HG03460 (cell line): Measurements from ENCODE around the gene BRCC3.

Experiments used
- ATAC-seq: cut with Tn5 transposase; IDR thresholded peaks from one replicate; pipeline ENCODE4 v1.9.1; 2021; ENCODE audit not compliant: unreplicated experiment

The BRCC3 gene

DNA sequence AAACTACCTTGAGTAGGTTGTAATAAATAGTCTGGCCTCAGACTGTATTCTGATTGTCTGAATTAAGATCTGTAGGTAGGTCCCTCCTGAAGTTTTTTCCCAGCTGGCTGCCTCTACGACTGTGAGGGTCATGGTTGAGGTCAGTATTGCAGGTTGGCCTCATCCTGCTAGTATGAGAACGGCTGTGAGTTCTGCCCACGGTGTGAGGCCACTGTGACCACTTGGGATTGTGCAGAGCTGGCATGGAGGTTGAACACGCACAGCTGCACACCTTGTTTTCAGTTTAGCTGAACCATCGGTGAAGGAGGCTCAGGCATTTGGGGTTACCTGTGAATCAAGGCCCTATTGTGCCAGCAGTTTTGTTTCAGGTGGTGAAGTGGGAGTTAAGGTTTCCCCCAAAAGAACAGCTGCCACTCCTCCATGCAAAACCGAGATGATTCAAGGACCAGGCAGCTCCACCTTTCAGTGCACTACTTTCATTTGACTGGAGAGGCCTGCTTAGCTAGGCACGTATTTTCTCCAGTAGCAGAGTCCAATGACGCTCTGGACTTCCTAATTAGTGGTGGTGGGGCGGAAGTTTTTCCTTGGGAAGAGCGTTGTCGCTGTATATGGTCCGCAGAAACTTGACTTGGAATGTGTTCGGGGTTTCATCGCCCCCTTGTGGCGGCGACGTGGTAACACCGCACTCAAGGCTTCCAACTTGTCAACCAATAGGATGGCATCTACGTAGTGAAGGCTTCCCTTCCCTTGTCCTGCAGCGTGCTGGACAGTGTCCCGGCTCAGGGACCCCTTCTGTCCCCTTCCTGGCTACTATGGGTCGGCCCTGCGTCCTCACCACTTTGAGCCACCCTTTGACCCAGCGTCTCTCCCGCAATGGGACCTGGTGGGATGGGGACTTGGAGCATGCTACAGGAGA is 14.2 kb upstream of the BRCC3 start:
- peak; percentile 69 for ATAC-seq

GRCh38 chrX:155061760-155062159 is 9.5 kb upstream of the BRCC3 start:
- ATAC-seq, result no peak

DNA sequence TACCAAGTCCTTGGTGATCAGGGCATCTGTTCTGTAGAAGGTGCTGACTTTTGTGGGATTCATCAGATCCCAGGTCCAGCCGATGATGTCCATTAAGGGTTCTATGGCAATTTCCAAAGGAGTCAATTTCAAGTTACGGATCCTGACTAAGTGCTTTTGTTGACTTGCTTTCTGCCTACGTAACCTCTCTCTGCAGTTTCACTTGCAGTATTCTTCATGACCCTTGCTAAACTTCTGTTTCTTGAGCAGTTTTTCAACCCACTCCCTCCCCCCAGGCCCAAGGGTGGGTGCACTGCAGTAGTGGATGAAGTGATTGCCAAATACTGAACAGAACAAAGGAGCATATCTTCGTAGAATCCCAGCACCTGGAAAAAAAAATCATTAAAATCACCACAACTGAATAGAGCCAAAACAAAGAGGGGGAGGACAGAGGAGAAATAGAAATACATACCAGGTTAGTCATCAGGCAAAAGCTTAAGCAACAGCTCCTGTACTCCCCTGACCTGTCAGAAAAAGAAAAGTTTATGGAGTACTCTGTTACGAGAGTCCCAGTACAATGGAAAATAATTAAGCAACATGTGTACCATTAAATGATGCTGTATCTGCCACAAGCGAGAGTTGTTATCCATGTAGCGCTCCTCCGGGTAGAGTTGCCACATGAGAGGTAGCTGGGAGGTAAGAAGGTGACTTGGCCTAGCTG is 6.1 kb upstream of the BRCC3 start:
- no peak for ATAC-seq

DNA sequence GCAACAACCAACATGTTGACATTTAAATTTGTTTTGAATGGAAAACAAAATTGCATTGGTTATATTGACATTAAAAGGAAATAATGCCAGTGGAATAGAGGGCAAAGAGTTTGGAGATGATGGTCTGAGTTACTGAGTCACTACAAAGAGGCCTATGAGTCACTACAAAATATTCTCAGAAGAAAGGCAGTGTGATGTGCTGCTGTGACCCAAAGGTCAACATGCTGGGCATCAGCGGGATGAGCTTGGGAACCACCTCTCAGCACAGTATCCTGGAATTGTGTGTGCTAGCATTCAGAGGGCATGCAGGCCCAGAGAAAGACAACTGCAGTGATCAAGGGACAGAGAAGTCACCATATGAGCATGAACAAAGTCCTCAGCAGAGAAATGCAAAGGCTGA is 3.1 kb upstream of the BRCC3 start:
- no peak for ATAC-seq

GRCh38 chrX:155069414-155069813 is 1.9 kb upstream of the BRCC3 start:
- ATAC-seq, result no peak

DNA sequence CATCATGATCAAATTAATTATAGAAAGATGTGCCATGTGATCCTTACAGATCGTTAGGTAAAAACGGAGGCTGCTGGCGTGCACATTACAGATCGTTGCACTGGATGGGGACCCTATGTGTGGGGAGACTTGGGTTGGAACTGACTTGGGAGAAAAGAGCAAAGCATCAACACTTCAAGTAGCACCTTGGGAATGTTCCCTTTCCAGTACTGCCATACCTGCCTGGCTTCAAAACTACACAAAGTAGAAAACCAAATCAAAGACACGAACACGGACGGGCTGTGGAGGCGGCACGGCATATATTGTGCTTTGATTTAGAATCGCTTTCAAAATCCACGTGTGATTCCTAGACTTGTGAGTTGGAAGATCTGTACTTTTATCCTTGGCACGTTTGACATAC is 1.3 kb upstream of the BRCC3 start:
- no peak for ATAC-seq

GRCh38 chrX:155070663-155070974 is 689 bp upstream of the BRCC3 start:
- ATAC-seq, result peak; percentile 24

GRCh38 chrX:155071694-155072280 is 479 bp downstream of the BRCC3 start:
- ATAC-seq, result peak; percentile 5

GRCh38 chrX:155086202-155086840 is 15.0 kb downstream of the BRCC3 start:
- no peak for ATAC-seq

- ATAC-seq, result no peak
Measured at GRCh38 chrX:155086961-155087735, 15.8 kb downstream of the BRCC3 start.

- ATAC-seq, result no peak
Measured at GRCh38 chrX:155094468-155095061, 23.3 kb downstream of the BRCC3 start.

DNA sequence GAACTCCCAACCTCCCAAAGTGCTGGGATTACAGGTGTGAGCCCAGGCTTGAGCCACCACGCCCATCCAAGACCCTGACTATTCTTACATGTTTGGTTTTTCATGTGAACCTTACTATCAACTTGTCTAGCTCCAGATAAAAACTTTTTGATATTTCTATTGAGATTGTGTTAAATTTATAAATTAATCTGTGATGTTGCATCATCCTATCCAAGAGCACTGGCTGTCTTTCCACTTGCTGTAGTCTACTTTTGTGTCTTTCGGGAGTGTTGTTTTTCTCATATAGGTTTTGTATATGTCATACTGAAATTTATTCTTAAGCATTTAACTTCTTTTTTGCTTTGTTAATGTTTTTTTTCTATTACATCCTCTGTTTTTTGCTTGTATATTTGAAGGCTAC is 34.6 kb downstream of the BRCC3 start:
- ATAC-seq, result no peak

DNA sequence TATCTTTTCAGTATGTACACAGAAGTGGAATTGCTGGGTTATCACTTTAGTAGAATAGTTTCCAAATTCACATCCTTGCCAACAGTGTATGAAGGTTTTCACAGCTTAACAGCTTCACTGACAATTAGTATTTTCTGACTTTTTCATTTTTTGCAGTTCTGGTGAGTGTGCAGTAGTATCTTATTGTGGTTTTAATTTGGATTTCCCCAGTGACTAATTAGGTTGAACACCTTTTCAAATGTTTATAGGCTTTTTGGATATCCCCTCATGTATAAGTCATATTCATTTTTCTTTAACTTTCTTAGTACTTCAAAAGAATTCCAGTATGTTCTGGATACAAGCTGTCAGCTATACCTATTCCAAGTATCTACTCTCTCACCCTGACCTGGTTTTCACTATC is 37.1 kb downstream of the BRCC3 start:
- ATAC-seq, result no peak

DNA sequence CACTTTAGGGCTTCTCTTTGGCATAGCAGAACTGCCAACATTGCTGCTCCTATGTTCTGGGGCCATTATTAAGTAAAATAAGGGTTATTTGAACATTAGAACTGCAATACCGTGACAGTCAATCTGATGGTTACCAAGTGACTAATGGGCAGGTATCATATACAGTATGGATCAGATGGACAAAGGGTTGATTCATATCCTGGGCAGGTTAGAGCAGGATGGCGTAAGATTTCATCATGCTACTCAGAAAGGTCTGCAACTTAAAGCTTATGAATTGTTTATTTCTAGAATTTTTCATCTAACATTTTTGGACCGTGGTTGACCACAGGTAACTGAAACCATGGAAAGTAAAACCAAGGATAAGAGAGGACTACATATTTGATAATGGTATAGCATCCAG is 40.9 kb downstream of the BRCC3 start:
- no peak for ATAC-seq

GRCh38 chrX:155113097-155113496 is 41.8 kb downstream of the BRCC3 start:
- ATAC-seq, result no peak

GRCh38 chrX:155115174-155115819 is 44.0 kb downstream of the BRCC3 start:
- no peak for ATAC-seq

- no peak for ATAC-seq
Measured at GRCh38 chrX:155127465-155127864, 56.2 kb downstream of the BRCC3 start.

DNA sequence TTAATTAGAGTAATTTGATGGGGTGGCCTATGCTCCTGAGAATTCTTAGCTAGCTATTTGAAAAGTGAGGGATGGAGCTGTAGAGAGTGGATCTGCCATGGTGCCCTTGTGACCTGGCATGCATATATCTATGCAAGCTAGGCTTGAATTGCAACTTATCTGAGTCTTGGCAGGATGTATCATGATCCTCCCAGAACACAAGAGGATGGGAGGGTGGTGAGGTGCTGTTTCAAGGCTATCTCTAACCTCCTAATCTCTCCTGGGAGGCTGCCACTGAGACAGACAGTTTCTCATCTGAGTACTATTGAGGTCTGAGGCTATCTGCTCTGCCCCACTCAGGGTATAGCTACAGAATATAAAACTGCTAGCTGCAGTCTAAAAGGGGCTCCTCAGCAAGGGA is 56.6 kb downstream of the BRCC3 start:
- no peak for ATAC-seq

GRCh38 chrX:155132110-155132509 is 60.8 kb downstream of the BRCC3 start:
- no peak for ATAC-seq

DNA sequence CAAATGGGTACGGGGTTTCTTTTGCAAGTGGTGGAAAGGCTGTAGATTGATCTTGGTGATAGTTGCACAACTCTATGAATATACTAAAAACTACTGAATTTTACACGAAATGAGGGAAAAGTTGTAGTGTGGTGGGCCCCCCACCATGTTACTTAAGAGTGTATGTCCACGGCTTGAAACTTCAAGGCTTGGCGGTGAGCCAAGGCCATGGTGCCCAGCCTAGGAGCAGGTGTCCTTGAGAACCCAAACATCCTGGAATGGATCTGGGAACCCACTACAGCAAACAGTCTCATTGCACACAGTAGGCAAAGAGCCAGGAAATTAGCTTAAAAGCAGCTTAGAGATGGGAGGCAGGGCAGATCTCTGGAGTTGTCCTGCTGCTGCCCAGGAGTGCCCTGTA is 62.9 kb downstream of the BRCC3 start:
- no peak for ATAC-seq
